Measurements from ENCODE around the gene DCAF11.

DNA sequence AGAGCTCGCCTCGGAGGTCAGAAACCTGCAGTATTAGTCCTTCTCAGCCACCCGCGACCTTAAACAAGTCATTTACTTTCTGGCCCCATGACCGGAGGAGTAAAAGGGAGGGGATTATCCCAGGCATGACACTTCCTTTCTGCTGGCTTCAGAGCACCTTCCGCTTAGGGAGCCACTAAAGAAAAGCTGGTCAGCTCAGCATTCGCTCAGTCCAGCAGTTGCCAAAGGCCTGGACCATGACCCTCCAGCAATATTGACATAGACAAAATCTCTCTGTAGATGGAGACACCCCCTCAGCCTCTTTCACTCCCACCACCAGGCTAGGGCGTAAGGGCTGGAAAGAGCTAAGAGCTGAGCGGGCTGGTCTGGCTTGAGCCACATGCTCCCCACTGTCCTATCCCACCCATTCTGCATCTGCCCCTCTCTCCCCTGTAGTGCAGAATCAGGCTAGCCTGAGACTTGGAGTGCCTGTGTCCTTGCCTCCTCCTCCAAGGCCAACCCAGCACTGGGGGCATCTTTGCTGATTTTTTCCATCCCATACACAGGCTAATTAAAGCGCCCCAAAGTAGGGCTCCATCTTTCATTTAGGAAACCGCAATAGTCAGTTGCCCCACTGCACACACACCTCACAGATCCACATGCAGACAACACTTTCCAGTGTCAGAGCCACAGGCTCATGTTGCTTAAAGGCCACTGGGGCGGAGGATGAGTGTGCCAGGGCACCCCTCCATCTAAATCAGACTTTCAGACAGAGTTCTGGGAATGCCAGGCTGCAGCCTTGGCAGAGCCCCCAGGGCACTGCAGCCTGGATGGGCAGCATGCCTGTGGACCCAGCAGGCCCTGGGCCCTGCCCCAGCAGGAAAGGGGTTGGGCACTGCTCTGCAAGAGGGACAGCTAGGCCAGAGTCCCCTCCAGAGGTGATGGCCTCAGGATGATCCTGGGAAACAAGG, 47.2 kb upstream of the DCAF11 start:
- TF ChIP-seq, protein P1, sequence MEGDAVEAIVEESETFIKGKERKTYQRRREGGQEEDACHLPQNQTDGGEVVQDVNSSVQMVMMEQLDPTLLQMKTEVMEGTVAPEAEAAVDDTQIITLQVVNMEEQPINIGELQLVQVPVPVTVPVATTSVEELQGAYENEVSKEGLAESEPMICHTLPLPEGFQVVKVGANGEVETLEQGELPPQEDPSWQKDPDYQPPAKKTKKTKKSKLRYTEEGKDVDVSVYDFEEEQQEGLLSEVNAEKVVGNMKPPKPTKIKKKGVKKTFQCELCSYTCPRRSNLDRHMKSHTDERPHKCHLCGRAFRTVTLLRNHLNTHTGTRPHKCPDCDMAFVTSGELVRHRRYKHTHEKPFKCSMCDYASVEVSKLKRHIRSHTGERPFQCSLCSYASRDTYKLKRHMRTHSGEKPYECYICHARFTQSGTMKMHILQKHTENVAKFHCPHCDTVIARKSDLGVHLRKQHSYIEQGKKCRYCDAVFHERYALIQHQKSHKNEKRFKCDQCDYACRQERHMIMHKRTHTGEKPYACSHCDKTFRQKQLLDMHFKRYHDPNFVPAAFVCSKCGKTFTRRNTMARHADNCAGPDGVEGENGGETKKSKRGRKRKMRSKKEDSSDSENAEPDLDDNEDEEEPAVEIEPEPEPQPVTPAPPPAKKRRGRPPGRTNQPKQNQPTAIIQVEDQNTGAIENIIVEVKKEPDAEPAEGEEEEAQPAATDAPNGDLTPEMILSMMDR (conservative IDR thresholded peaks at IDR 0.05; ENCODE audit: low read depth, low read length), result no peak
- no peak for TF ChIP-seq EZH2 (IDR thresholded peaks at IDR 0.05; ENCODE audit: borderline replicate concordance, low read depth, low read length, poor library complexity, severe bottlenecking)
